Cardiac septum (tissue), 1 donor: ENCODE data around the gene HADHA. TPM values are rescaled to one million over a fixed set of nuclear protein-coding genes. Genes with fewer than 3 reads are reported as not detected.
"Not testable (repeated sequence)": the region's sequence is repeated elsewhere in the genome, so short reads cannot be mapped to it uniquely, and the experiment has no call there.

Experiments
- DNase-seq: peaks from one replicate; pipeline ENCODE4 v3.0.0-alpha.2; 2020; ENCODE audit warnings: low spot score
- intact Hi-C: fragments of 100-400 bp; cut with DNase I; formaldehyde crosslinking; loops from one replicate; pipeline ENCODE4 v1.14.0; 2022
- total RNA-seq: library from RNA; stranded (reverse); fragmentation: NEBNext Ultra II Directional; extraction: Animal tissue kit (Norgen Biotek cat#: 25700); gene quantifications from one replicate; pipeline ENCODE4 v1.2.1, GENCODE V29; 2021
- donor health status: DM: no; HTN: no; CAD: no.

The HADHA gene
- total RNA-seq, 1 donor from 2014 or later = 244 TPM

- intact Hi-C loops = no loop called here
- DNase-seq = no peak
These were observed 65.0 kb downstream of the HADHA start for GRCh38 chr2:26179446-26179913.

GRCh38 chr2:26178746-26179436 is 65.5 kb downstream of the HADHA start:
- intact Hi-C loops = no loop called here
- DNase-seq = no peak

GRCh38 chr2:26178246-26178645 is 66.2 kb downstream of the HADHA start:
- DNase-seq = no peak
- intact Hi-C loops = no loop called here

- intact Hi-C loops = no loop called here
- DNase-seq = no peak
These were observed 67.3 kb downstream of the HADHA start for GRCh38 chr2:26177122-26177521.

- DNase-seq = no peak
- intact Hi-C loops = no loop called here
These were observed 68.2 kb downstream of the HADHA start for GRCh38 chr2:26176279-26176615.

- DNase-seq = no peak
- intact Hi-C loops = no loop called here
These were observed 68.8 kb downstream of the HADHA start for GRCh38 chr2:26175466-26176278.

GRCh38 chr2:26174691-26175465 is 69.6 kb downstream of the HADHA start:
- no peak for DNase-seq

GRCh38 chr2:26173776-26174482 is 70.5 kb downstream of the HADHA start:
- DNase-seq = no peak
- intact Hi-C loops = no loop called here

More at GRCh38 chr2:26174691-26175465, 69.6 kb downstream of the HADHA start:
- intact Hi-C loops = no loop called here

GRCh38 chr2:26172871-26173775 is 71.3 kb downstream of the HADHA start, which contains the start of gene GAREM2:
TSS of gene GAREM2 (plus strand) at chr2:26173088. CDS start at chr2:26173221, 133 bp downstream.
- DNase-seq = peak; percentile 29
- intact Hi-C loops = no loop called here

GRCh38 chr2:26172189-26172870 is 72.1 kb downstream of the HADHA start:
- peak; percentile 73 for DNase-seq
- intact Hi-C loops = no loop called here

GRCh38 chr2:26170795-26171194 is 73.6 kb downstream of the HADHA start:
- DNase-seq = peak; percentile 69
- intact Hi-C loops = no loop called here

GRCh38 chr2:26169681-26170414 is 74.6 kb downstream of the HADHA start:
- intact Hi-C loops = no loop called here
- peak; percentile 53 for DNase-seq

GRCh38 chr2:26169226-26169625 is 75.2 kb downstream of the HADHA start:
- intact Hi-C loops = no loop called here
- DNase-seq = peak; percentile 19

GRCh38 chr2:26168785-26169184 is 75.6 kb downstream of the HADHA start:
- DNase-seq = peak; percentile 27

GRCh38 chr2:26166541-26166940 is 77.9 kb downstream of the HADHA start:
- intact Hi-C loops = not testable (repeated sequence)
- peak; percentile 12 for DNase-seq

More at GRCh38 chr2:26168785-26169184, 75.6 kb downstream of the HADHA start:
- intact Hi-C loops = no loop called here

GRCh38 chr2:26165403-26165802 is 79.0 kb downstream of the HADHA start:
- no peak for DNase-seq
- intact Hi-C loops = no loop called here

GRCh38 chr2:26164641-26165211 is 79.7 kb downstream of the HADHA start:
- intact Hi-C loops = no loop called here
- DNase-seq = peak; percentile 15
